Cortex of kidney (tissue), 1 donor: ENCODE results near the gene SULT1A1.
"Not testable (repeated sequence)": the region's sequence is repeated elsewhere in the genome, so short reads cannot be mapped to it uniquely, and the experiment has no call there.

Experiments used
- DNase-seq: peaks from one replicate; lab custom pipeline; 2025; lab: John Stamatoyannopoulos, UW

SULT1A1 gene

DNA sequence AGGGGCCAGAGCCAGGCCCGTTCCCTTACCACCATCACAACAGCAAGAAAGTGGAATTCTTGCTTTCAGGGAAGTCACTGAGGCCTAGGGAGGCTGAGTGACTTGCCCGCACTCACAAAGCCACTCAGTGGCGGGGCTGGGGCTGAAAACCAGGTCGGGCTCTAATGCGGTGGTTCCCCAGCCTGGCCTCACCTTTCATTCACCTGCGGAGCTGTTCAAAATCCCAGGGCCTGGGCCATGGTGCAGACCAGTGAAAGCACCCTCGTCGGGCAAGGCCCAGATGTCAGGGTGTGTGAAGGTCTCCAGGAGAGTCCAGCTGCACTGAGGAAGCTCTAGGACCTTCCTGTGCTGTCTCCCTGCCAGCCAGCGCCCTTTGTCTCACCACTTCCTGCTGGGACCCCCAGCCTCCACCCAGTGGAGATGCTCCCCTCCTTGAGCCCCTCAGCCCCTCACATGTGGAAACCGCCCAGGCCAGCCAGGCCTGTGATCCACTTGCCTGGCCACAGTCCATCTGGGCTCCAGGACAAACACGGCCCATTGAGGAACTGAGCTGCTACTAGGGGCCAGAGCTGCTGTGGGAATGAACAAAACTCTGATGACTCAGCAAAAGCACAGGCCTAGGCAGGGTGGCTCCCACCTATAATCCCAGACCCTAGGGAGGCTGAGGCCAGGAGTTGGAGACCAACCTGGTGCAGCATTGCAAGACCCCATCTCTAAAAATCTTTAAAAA, 812 bp downstream of the SULT1A1 start:
- DNase-seq = not testable (repeated sequence)

- not testable (repeated sequence) for DNase-seq
Measured at GRCh38 chr16:28608496-28608808, 1.4 kb downstream of the SULT1A1 start.

DNA sequence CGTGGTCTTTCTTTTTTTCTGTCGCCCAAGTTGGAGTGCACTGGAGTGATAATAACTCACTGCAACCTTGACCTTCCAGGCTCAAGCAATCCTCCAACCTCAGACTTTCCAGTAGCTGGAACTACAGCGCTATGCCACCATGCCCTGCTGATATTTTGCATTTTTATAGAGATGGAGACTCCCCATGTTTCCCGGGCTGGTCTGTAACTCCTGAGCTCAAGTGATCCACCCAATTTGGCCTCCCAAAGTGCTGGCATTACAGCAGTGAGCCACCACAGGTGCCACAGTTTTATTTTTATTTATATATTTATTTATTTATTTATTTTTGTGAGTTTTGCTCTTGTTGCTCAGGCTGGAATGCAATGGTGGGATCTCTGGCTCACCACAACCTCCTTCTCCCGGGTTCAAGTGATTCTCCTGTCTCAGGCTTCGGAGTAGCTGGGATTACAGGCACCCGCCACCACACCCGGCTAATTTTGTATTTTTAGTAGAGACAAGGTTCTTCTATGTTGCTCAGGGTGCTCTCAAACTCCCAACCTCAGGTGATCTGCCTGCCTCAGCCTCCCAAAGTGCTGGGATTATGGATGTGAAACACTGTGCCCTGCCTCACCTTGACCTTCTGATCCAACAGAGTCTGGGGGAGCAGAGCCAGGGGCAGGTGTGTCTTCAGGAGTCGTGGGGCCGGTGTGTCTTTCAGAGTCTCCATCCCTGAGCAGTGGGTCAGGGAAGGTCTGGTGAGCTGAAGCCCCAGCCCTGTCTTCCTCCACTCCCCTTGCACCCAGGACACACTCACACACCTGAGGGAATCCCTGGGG, 2.0 kb downstream of the SULT1A1 start:
- DNase-seq = not testable (repeated sequence)

- no peak for DNase-seq
Measured at GRCh38 chr16:28607116-28607623, 2.7 kb downstream of the SULT1A1 start.

DNA sequence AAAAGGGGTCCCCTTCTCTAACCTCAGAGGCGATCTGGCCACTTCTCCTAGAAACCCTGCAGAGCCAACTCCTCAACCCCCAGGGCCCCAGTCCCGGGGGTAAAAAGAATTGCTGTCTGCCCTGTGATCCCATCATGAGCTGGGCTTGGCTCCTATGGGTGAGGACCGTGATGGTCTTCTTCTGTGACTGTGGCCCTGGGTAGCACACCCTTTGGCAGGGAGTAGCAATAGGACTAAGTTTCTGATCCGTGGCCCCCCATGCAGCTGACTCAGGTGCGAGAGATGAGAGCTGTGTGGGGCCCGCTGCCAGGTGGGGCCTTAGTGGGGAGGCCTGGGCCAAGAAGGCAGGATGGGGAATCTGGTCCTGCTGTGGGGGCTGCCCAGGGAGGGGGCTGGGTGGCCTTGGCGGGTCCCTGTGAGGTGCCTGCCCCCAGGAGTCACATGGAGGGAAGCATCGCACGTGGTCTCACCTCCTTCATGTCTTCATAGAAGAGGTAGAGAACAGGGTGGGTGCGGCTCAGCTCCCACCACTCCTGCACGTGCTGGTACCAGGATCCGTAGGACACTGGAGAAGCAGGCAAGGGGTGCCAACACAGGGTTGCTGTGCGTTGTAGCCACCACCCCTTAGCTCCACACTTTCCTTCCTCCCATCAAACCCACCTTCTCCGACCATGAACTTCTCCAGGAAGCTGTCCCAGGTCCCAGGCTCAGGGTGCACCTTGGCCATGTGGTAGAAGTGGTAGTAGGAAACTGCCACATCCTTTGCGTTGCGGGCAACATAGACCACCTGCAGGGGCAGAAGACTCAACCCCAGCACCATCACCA, 3.3 kb downstream of the SULT1A1 start:
- no peak for DNase-seq

DNA sequence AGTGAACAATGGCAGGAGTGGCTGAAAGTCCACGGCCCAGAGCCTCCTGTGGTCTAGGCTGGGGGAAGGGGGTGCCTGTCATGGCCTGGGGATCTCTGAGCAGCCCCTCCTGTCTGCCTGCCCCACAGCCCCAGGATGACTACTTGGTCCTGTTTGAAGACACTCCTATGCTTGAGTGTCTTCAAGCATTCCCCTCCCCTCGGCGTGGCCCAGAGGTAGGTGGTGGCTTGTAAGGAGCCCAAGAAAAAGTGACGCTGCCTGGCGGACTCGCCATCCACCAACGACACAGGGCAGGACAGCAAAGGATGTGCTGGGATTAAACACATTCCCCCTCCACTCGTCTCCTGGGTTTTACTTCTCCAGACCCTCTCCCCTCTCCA, 5.7 kb downstream of the SULT1A1 start:
- no peak for DNase-seq

DNA sequence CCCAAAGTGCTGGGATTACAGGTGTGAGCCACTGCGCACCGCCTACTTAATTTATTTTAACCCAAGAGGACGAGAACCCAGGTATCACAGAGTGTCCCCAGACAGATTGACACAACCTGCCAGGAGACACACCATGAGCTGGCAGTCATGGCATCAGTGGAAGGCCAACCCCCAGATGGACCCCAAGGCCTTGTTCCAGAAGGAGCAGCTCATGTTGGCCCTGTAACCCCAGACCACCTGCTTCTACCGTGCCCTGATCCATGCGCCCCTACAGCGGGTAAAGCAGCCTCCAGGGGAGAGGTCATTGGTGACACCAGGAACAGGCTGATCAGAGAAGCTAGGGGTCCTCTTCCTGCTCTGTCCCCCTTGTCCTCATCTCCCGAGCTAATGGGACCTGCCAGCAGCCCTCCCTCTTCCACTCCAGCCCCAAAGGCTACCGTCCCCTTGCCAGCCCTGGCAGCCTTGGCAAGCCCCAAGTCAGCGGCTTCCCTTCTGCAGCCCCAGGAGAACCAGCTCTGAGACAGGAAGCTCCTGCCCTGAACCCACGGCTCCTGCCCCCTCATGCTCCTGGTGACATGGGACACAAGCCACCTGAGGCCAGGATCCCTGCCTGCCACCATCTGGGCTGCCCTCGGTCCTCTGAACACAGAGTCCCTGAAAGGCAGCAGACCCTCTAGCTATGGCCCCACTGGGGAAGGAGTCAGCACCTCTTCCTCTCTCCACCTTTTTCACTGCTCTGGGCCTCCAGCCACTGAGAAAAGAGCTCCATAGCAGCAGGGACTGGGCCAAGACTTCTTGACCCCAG, 6.3 kb downstream of the SULT1A1 start:
- DNase-seq = no peak

GRCh38 chr16:28602529-28602928, 7.3 kb downstream of the SULT1A1 start:
- DNase-seq = no peak

DNA sequence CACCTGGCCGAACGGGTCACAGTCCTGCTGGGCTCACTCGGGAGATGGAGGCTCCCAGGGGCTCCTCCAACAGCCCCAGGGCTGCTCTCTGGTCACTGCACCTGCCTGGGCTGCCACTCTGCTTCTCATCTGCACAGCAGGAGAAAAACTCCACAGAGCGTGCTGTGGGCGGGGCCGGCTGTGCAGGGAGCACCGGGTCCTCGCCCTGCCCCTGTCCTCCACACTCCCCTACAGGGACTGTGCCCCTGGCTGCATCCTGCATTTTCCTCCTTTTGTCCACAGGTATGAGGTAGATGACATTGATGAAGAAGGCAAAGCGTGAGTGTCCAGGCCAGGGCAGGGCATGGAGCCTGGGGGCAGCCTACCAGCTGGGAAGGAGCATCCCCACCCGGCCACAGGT, 7.8 kb downstream of the SULT1A1 start:
- DNase-seq = not testable (repeated sequence)

- not testable (repeated sequence) for DNase-seq
Measured at GRCh38 chr16:28601589-28601988, 8.3 kb downstream of the SULT1A1 start.

DNA sequence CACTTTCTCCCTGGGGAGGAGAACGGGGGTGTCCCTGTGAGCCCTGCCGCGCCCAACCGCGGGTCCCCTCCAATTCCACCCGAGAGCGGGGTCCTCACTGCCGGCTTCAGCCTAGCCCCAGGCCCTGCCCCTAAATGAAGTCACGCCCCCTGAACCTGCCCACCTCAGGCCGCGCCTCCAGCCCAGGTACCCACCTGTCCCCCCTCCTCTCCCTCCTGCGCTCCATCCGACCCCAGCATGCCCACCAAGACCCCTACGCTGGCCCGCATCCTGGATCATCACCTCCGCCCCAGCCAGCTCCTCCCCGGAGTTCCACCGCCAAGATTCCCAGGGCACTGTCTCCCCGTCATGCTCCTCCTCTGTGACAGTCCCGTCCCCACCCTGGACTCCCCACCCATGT, 8.9 kb downstream of the SULT1A1 start:
- DNase-seq = not testable (repeated sequence)

- DNase-seq = not testable (repeated sequence)
Measured at GRCh38 chr16:28599377-28600285, 10.2 kb downstream of the SULT1A1 start.

GRCh38 chr16:28597692-28598261, 12.1 kb downstream of the SULT1A1 start:
- DNase-seq = no peak

DNA sequence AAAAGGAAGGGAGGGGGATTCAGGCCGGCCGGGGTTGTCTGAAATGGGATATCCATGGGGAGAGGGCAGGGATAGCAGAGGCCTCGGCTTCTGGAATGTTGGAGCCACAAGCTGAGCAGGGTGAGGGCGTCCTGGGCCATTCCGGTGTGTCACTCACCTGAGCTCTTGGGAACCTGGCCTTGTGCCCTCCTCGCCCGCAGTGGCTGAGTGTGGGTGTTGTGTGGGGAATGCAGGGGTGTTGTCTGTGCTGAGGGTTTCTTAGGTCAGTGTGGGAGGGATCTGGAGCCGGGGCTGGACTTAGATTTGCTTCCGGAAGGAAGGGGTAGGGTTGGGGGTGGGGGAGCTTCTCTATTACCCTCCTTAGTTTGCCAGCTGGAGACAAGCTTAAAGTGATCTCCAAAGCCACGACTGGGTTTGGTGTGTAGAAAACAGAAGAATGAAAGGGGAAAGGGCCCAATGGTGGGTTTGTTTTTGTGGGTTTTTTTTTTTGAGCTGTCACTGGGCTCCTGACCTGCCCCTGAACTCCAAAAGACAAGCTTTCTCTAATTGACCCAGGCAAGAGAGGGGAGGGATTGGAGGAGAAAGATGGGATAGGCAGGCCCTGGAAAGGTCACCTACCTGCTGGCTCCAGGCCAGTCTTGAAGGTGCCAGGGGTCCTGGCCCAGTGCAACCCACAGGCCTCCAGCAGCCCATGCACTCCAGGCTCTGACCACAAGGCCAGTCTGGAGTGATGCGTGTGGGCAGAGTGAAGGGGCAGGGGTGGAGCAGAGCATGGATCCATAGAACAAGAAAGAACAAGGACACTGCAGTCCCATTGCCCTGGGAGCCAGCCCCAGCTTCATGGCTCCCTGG, 12.8 kb downstream of the SULT1A1 start, which contains the start of gene SULT1A2:
Gene SULT1A2 (minus strand): TSS at position 211 of the 852 bp plus-strand sequence. CDS start 1,120 bp downstream, outside the sequence.
- DNase-seq = no peak

DNA sequence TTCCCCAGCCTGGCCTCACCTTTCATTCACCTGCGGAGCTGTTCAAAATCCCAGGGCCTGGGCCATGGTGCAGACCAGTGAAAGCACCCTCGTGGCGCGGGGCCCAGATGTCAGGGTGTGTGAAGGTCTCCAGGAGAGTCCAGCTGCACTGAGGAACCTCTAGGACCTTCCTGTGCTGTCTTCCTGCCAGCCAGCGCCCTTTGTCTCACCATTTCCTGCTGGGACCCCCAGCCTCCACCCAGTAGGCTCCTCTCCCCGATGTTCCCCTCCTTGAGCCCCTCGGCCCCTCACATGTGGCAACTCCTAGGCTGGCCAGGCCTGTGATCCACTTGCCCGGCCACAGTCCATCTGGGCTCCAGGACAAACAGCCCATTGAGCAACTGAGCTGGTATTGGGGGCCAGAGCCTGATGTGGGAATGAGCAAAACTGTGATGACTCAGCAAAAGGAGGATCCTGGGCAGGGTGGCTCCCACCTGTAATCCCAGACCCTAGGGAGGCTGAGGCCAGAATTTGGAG, 13.7 kb downstream of the SULT1A1 start:
- DNase-seq = no peak

DNA sequence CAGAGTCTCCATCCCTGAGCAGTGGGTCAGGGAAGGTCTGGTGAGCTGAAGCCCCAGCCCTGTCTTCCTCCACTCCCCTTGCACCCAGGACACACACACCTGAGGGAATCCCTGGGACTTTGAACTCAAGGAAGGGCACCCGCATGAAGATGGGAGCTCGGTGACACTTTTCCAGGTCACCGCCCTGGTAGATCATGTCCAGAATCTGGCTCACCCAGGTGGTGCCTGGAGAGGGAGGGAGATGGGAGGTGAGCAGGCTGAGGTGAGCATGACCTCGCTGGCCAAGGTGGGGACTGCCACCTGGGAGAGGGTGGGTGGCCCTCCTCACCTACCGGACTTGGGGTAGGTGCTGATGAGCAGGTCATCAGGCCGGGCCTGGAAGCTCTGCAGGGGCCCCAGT, 14.4 kb downstream of the SULT1A1 start:
- DNase-seq = not testable (repeated sequence)

DNA sequence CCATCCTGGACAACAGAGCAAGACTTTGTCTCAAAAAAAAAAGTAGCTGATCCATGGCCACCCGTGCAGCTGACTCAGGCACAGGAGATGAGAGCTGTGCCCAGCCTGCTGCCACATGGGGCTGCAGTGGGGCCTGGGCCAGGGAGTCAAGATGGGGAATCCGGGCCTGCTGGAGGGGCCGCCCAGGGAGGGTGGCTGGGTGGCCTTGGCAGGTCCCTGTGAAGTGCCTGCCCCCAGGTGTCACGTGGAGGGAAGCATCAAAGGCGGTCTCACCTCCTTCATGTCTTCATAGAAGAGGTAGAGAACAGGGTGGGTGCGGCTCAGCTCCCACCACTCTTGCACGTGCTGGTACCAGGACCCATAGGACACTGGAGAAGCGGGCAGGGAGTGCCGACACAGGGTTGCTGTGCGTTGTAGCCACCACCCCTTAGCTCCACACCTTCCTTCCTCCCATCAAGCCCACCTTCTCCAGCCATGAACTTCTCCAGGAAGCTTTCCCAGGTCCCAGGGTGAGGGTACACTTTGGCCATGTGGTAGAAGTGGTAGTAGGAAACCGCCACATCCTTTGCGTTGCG, 16.8 kb downstream of the SULT1A1 start:
- no peak for DNase-seq

GRCh38 chr16:28592511-28592910, 17.3 kb downstream of the SULT1A1 start:
- no peak for DNase-seq
